ENCODE measurements around the gene ST3GAL2.

ST3GAL2 gene

DNA sequence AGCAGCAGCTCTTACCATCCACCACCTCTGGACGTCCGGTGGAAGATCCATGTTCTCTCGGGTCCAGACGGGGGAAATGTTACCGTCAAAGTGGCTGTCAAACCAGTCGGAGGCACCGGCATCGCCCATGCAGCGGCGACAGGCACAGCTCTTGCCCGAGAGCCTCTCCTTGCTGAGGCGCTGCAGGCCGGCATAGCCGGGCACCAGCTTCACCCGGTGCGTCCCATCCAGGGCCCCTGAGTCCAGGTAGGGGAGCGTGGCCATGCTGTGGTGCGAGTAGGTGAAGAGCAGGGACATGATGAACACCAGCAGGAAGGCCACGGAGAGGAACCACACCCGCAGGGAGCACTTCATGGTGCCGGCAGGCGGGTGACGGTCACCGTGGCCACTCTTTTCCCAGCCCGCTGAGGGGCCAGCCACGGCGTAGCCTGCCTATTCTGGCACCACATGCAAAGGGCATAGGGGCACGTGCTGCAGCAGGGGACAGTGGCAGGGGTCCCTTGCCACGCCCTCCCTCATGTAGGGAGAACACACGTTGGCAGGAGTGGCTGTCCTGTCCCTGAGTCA is 40.6 kb downstream of the ST3GAL2 start:
- Histone ChIP-seq H3K9me3 (no peaks in the 10 kb centered on the region), H3K4me3 (ENCODE audit: low read depth in 1 of 2, low read length in 1 of 2) (no peak overlapping the region), H3K27me3 (no peaks in the 10 kb centered on the region), H3K4me1 (ENCODE audit: control insufficient read depth in 1 of 2, insufficient read depth in 1 of 2, low read depth in 1 of 2, low read length in 1 of 2) (peaks cover 33 to 34% of the 10 kb centered on the region in 2 experiments), H3K36me3 (peaks cover 63% of the 10 kb centered on the region), H3K27ac (no peak overlapping the region)
- TF ChIP-seq, protein P1, sequence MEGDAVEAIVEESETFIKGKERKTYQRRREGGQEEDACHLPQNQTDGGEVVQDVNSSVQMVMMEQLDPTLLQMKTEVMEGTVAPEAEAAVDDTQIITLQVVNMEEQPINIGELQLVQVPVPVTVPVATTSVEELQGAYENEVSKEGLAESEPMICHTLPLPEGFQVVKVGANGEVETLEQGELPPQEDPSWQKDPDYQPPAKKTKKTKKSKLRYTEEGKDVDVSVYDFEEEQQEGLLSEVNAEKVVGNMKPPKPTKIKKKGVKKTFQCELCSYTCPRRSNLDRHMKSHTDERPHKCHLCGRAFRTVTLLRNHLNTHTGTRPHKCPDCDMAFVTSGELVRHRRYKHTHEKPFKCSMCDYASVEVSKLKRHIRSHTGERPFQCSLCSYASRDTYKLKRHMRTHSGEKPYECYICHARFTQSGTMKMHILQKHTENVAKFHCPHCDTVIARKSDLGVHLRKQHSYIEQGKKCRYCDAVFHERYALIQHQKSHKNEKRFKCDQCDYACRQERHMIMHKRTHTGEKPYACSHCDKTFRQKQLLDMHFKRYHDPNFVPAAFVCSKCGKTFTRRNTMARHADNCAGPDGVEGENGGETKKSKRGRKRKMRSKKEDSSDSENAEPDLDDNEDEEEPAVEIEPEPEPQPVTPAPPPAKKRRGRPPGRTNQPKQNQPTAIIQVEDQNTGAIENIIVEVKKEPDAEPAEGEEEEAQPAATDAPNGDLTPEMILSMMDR (IDR thresholded peaks at IDR 0.05), result no peak

DNA sequence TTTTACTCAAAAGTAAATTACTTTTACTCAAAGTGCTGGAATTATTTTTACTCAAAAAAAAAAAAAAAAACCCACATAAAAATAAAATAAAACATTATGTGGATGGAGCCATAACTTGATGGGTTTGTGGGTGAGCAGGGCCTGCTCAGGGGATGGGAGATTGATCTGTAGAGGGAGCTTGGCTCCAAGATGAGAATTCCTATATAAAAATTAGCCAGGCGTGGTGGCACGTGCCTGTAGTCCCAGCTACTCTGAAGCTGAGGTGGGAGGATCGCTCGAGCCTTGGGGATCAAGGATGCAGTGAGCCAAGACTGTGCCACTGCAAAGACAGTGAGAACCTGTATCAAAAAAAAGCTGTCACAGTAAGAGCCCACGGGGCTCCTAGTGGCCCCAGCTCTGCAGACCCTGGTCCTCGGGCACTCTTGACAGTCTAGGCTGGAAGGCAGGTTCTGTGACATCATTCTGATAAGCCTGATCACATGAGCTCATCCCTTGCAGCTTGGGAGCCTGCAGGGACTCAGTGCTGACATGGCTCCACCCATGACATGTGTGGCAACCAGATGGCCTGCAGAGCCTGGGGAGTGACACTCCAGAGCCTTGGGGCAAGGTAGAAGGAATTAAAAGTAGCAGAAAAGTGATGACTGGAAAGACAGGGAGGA is 42.5 kb downstream of the ST3GAL2 start:
- Histone ChIP-seq H3K4me3 (ENCODE audit: low read depth in 1 of 2, low read length in 1 of 2) (no peak overlapping the region), H3K27me3 (no peaks in the 10 kb centered on the region), H3K27ac (peak overlapping the region; percentile 26), H3K36me3 (peaks cover 80% of the 10 kb centered on the region), H3K9me3 (no peaks in the 10 kb centered on the region), H3K4me1 (ENCODE audit: control insufficient read depth in 1 of 2, insufficient read depth in 1 of 2, low read depth in 1 of 2, low read length in 1 of 2) (peaks cover 15 to 16% of the 10 kb centered on the region in 2 experiments)
- TF ChIP-seq, protein P1 (IDR thresholded peaks at IDR 0.05), result no peak

DNA sequence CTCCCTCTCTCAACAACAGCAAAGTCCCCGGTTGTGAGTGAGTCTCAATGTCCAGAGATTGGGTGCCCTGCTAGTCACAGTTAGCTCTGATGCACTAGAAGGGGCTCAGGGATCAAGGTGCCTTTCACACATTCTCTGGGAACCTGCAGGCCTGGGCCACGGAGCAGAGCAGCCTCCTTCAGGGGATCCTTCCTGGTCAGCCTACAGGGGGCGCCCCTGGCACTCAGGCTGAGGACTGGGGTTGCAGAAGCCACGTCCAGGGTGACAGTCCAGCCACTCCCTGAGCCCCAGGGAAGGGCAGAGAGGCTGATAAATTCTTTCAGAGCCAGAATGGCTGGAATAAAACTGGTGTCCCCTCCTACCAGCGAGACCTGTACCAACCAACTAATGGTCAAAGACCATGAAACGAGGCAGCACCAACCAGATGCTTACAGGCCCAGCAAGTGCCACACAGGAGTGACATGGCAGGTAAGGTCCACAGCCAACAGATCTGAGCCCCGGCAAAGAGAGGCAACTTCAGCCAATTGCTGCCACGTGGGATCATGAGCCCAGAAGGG is 43.5 kb downstream of the ST3GAL2 start:
- Histone ChIP-seq H3K36me3 (peaks cover 79% of the 10 kb centered on the region), H3K9me3 (no peaks in the 10 kb centered on the region), H3K27me3 (no peaks in the 10 kb centered on the region), H3K4me1 (ENCODE audit: control insufficient read depth in 1 of 2, insufficient read depth in 1 of 2, low read depth in 1 of 2, low read length in 1 of 2) (peaks cover 6 to 7% of the 10 kb centered on the region in 2 experiments), H3K27ac (peak overlapping the region; percentile 54), H3K4me3 (ENCODE audit: low read depth in 1 of 2, low read length in 1 of 2) (no peak overlapping the region)
- TF ChIP-seq, protein P1 (IDR thresholded peaks at IDR 0.05), result peak; percentile 75

DNA sequence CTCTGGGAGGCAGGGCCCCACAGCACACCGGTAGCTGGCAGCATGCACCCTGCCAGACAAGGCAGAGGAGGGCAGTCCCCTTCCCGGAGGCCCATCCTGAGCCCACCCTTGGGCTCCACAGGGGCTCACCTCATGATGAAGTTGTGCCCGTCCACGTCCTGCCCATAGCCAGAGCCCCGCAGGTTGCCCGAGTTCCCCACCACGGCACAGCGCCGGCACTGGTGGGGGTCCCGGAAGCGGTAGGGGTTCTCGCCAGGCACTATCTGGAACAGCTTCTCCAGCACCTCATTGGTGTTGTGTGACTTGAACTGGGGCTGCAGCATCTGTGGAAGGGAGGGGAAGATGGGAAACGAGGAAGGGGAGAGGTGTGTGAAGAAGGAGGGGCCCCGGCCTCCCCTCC is 44.0 kb downstream of the ST3GAL2 start:
- no peak overlapping the region for H3K4me3 ChIP-seq (ENCODE audit: low read depth in 1 of 2, low read length in 1 of 2)
- H3K9me3 ChIP-seq, result no peaks in the 10 kb centered on the region
- no peaks in the 10 kb centered on the region for H3K27me3 ChIP-seq
- H3K27ac ChIP-seq, result no peak overlapping the region
- H3K4me1 ChIP-seq (ENCODE audit: control insufficient read depth in 1 of 2, insufficient read depth in 1 of 2, low read depth in 1 of 2, low read length in 1 of 2), result peaks cover 6 to 7% of the 10 kb centered on the region in 2 experiments
- H3K36me3 ChIP-seq, result peaks cover 78% of the 10 kb centered on the region
- TF ChIP-seq, protein P1 (IDR thresholded peaks at IDR 0.05), result no peak

DNA sequence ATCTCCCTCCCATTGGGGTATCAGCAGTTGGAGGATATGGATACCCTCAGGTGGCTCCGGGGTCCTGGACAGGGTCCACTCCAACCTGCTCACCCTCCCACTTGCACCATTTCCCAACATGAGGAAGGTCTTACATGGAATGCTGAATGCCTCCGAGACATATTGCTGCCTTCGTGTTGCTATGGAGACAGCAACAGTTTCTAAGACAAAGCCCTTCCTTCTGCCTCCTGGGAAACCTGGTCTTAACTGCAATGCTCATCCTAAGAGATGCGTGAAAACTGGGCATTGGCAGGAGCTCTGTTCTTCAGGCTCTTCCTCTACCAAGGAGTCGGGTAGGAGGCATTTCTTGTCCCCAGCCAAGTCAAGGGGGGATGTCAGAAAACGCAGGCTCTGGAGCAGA is 45.2 kb downstream of the ST3GAL2 start:
- Histone ChIP-seq H3K27me3 (no peaks in the 10 kb centered on the region), H3K27ac (no peak overlapping the region), H3K4me3 (ENCODE audit: low read depth in 1 of 2, low read length in 1 of 2) (no peak overlapping the region), H3K9me3 (no peaks in the 10 kb centered on the region), H3K36me3 (peaks cover 74% of the 10 kb centered on the region), H3K4me1 (ENCODE audit: control insufficient read depth in 1 of 2, insufficient read depth in 1 of 2, low read depth in 1 of 2, low read length in 1 of 2) (peaks cover 6 to 7% of the 10 kb centered on the region in 2 experiments)
- TF ChIP-seq, protein P1 (IDR thresholded peaks at IDR 0.05), result no peak
